K562 (cell line): ENCODE results near the gene PAX8. TPM values are rescaled to one million over a fixed set of nuclear protein-coding genes. Genes with fewer than 3 reads are reported as not detected.

Experiments used
- BRCA1 ChIP-seq, 2 experiments: fragments of 450-650 bp in 1 of 2; sonication (generic) in 1 of 2; formaldehyde crosslinking in 1 of 2; IDR thresholded peaks; 2 replicates each; pipeline versions ENCODE4 v1.5.0 to v1.6.1; 2017 to 2020; ENCODE audit warnings: mild to moderate bottlenecking in 1 of 2, missing genetic modification reagents in 1 of 2
- CBX8 ChIP-seq: fragments of 200-600 bp; sonication (generic); IDR thresholded peaks from 2 replicates; pipeline ENCODE4 v1.6.1; 2012; ENCODE audit warnings: borderline replicate concordance, mixed run types, low read depth, mild to moderate bottlenecking, moderate library complexity, mixed read lengths, low read length, control low read depth, inconsistent platforms; ENCODE audit not compliant: poor library complexity, severe bottlenecking; ENCODE audit errors: extremely low read depth
- CCAR2 ChIP-seq: fragments of 200-400 bp; formaldehyde crosslinking; IDR thresholded peaks from 2 replicates; pipeline ENCODE4 v1.6.1; 2017; ENCODE audit warnings: mild to moderate bottlenecking, low read depth, low read length
- CREB5 ChIP-seq: fragments of 250-450 bp; sonication (Bioruptor Pico); IDR thresholded peaks from 2 replicates; pipeline ENCODE4 v1.5.0; 2020; ENCODE audit warnings: mild to moderate bottlenecking
- DPF2 ChIP-seq: fragments of 450-650 bp; IDR thresholded peaks from 2 replicates; pipeline ENCODE4 v1.6.1; 2016
- E2F8 ChIP-seq: fragments of 450-650 bp; IDR thresholded peaks from 2 replicates; pipeline ENCODE4 v1.7.1; 2018; ENCODE audit warnings: mild to moderate bottlenecking, low read depth; ENCODE audit not compliant: partially characterized antibody
- EP300 ChIP-seq: IDR thresholded peaks from 2 replicates; pipeline ENCODE4 v1.6.1; 2012; ENCODE audit warnings: low read length, improper control_type of control experiment
- ETV1 ChIP-seq: fragments of 450-650 bp; conservative IDR thresholded peaks from 2 replicates; pipeline ENCODE4 v1.6.1; 2016; ENCODE audit warnings: missing genetic modification characterization, control low read depth, low read depth, missing compliant biosample characterization
- HDGF ChIP-seq: fragments of 450-650 bp; IDR thresholded peaks from 2 replicates; pipeline ENCODE4 v1.6.1; 2016
- MECOM ChIP-seq: fragments of 250-450 bp; sonication (Bioruptor Pico); IDR thresholded peaks from 2 replicates; pipeline ENCODE4 v1.8.0; 2022; ENCODE audit warnings: inconsistent platforms
- NBN ChIP-seq: fragments of 450-650 bp; IDR thresholded peaks from 2 replicates; pipeline ENCODE4 v1.6.1; 2016; ENCODE audit warnings: low read depth, mild to moderate bottlenecking
- POLR2A ChIP-seq: fragments of 450-650 bp; conservative IDR thresholded peaks from 2 replicates; pipeline ENCODE4 v1.6.1; 2016
- POLR2AphosphoS2 ChIP-seq: IDR thresholded peaks from 2 replicates; pipeline ENCODE4 v1.6.1; 2012; ENCODE audit warnings: low read length, improper control_type of control experiment
- STAT5B ChIP-seq: fragments of 250-450 bp; sonication (Bioruptor Pico); IDR thresholded peaks from 2 replicates; pipeline ENCODE4 v1.8.0; 2021; ENCODE audit warnings: mild to moderate bottlenecking, inconsistent platforms
- ZBTB17 ChIP-seq: fragments of 450-650 bp; formaldehyde crosslinking; IDR thresholded peaks from 2 replicates; pipeline ENCODE4 v1.4.0; 2020; ENCODE audit warnings: mild to moderate bottlenecking
- ZC3H4 ChIP-seq: sonication (generic); formaldehyde crosslinking; IDR thresholded peaks from 2 replicates; pipeline ENCODE4 v1.9.0; 2021; ENCODE audit warnings: missing genetic modification reagents, borderline replicate concordance
- ZFP1 ChIP-seq: fragments of 450-650 bp; formaldehyde crosslinking; IDR thresholded peaks from 2 replicates; pipeline ENCODE4 v1.4.0; 2020; ENCODE audit warnings: mild to moderate bottlenecking, mixed read lengths
- ZNF121 ChIP-seq: sonication (generic); formaldehyde crosslinking; conservative IDR thresholded peaks from 2 replicates; pipeline ENCODE4 v1.8.0; 2022; ENCODE audit warnings: missing genetic modification reagents
- ZNF124 ChIP-seq: sonication (generic); formaldehyde crosslinking; IDR thresholded peaks from 2 replicates; pipeline ENCODE4 v1.8.1; 2022; ENCODE audit warnings: missing genetic modification reagents
- ZNF197 ChIP-seq: fragments of 200-800 bp; sonication (Bioruptor generic); IDR thresholded peaks from 2 replicates; pipeline ENCODE4 v1.6.1; 2016; ENCODE audit warnings: low read depth, missing genetic modification characterization, missing compliant biosample characterization
- ZNF239 ChIP-seq: fragments of 250-450 bp; sonication (Bioruptor Pico); IDR thresholded peaks from 2 replicates; pipeline ENCODE4 v1.4.0; 2020; ENCODE audit warnings: mild to moderate bottlenecking
- ZNF639 ChIP-seq, 2 experiments: fragments of 200-800 bp in 1 of 2; sonication (Bioruptor generic) in 1 of 2; sonication (generic) in 1 of 2; formaldehyde crosslinking in 1 of 2; IDR thresholded peaks in 1 of 2; conservative IDR thresholded peaks in 1 of 2; 2 replicates each; pipeline versions ENCODE4 v1.5.0 to v1.6.1; 2016 to 2020; ENCODE audit warnings: missing compliant biosample characterization in 1 of 2, missing genetic modification characterization in 1 of 2, missing genetic modification reagents in 1 of 2
- polyA plus RNA-seq, 8 experiments: library from polyadenylated mRNA; depleted of rRNA in 4 of 8; stranded (reverse) in 5 of 8; unstranded in 3 of 8; fragments of >200 nt; fragmentation: Nextera tagmentation in 2 of 8; fragmentation: Illumina TruSeq in 1 of 8; extraction: Ambion mirVana in 2 of 8; extraction: Trizol in 1 of 8; gene quantifications; 2 replicates each; pipeline versions ENCODE4 v1.2.1 to v1.2.3, GENCODE V29; 2011 to 2014; ENCODE audit warnings: inconsistent platforms in 1 of 8, missing spikeins in 1 of 8
- total RNA-seq, 7 experiments: library from RNA; depleted of rRNA in 6 of 7; stranded (reverse); fragments of >200 nt in 6 of 7; fragmentation: Illumina TruSeq in 2 of 7; extraction: Trizol in 2 of 7; gene quantifications; 2 replicates each; pipeline versions ENCODE4 v1.2.1 to v1.2.3, GENCODE V29; 2011 to 2021; ENCODE audit warnings: low replicate concordance in 1 of 7

PAX8 gene
- total and polyA plus RNA-seq, 9 of the 15 experiments (the other 6 are each of a cell fraction or from before 2014, with no cell fraction given) = 0.13 to 2.1 (median 0.51) TPM

GRCh38 chr2:113173542-113174375 is 105.0 kb downstream of the PAX8 start, which contains the start of gene PSD4 (continued):
- no peak for TF ChIP-seq POLR2AphosphoS2
- peak; percentile 72 for TF ChIP-seq DPF2
- no peak for TF ChIP-seq BRCA1 (IDR thresholded peaks at IDR 0.05)
- TF ChIP-seq BRCA1 (CRISPR knock-in tag; IDR thresholded peaks at IDR 0.05) = no peak
- no peak for TF ChIP-seq CCAR2
- TF ChIP-seq ZNF639 (CRISPR knock-in tag; conservative IDR thresholded peaks at IDR 0.05 in 1 of 2, IDR thresholded peaks at IDR 0.05 in 1 of 2) = peak in 1 of 2 experiments; percentile 65; a peak in 2 of 4 replicates
- no peak for TF ChIP-seq HDGF
- TF ChIP-seq E2F8 = peak; percentile 43
- peak; percentile 68; the same call in 1 of the 2 replicates for TF ChIP-seq ZBTB17 (CRISPR knock-in tag)
- no peak for TF ChIP-seq CBX8
- TF ChIP-seq POLR2A = peak; percentile 88
- TF ChIP-seq ZNF197 = no peak
- peak; percentile 92 for TF ChIP-seq ETV1 (tag)
- TF ChIP-seq STAT5B = no peak
- 0 out of 2 replicates have a peak, but pooled peaks have one; percentile 18 for TF ChIP-seq NBN
- TF ChIP-seq ZNF124 = no peak
- TF ChIP-seq EP300 = peak; percentile 31; the same call in 1 of the 2 replicates
- TF ChIP-seq ZNF121 (CRISPR knock-in tag) = no peak
- no peak for TF ChIP-seq CREB5 (CRISPR knock-in tag)
- no peak for TF ChIP-seq ZNF239 (CRISPR knock-in tag)
- no peak for TF ChIP-seq ZC3H4 (CRISPR knock-in tag)
- no peak for TF ChIP-seq ZFP1 (CRISPR knock-in tag)
- TF ChIP-seq MECOM (CRISPR knock-in tag) = no peak
